Stimulated activated CD4-positive, alpha-beta T cell treated with anti-CD3 and anti-CD28 coated beads, Interleukin-4, amount 100 ng/mL, for 4 hours (primary cell): Measurements from ENCODE around the gene PSAT1.
"Not testable (repeated sequence)": the region's sequence is repeated elsewhere in the genome, so short reads cannot be mapped to it uniquely, and the experiment has no call there.

Experiments
- DNase-seq, 2 experiments: peaks; one replicate each; pipeline ENCODE4 v3.0.0-alpha.2; 2020

PSAT1 gene

DNA sequence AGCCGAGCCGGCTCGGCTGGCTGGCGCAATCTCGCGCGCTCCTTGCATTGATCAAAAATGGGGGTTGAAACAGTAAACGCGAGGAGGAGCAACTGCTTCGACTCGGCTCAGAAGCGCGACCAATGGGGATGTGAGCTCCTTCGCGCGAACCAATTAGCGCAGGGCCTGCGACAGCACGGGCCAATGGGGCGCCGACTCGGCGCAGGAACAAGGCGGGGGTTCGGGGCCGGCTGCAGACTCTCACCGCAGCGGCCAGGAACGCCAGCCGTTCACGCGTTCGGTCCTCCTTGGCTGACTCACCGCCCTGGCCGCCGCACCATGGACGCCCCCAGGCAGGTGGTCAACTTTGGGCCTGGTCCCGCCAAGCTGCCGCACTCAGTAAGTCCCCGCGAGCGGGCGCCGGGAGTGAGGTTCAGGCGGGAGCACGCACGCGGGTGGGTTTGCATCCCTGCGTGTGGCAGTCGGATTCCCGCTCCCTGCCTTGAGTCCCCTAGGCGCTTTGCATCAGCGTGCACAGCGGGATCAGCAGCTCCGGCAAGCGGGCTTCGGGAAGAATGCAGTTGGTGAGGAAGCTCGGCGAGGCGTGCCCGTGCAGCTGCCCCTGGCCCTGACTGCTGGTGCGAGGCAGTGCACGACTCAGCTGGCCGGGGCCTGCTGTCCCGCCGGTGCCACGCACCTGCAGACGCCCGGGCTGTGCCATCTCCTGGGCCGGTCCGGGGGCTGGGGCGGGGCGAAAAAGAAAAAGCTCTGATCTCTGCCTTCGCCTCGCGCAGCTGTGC, at the start of gene PSAT1:
Gene PSAT1, plus strand, starts transcription at position 233 of the 779 bp plus-strand sequence. Its CDS starts 86 bp downstream, at position 319.
- peak; percentile 84 to 92 for DNase-seq

DNA sequence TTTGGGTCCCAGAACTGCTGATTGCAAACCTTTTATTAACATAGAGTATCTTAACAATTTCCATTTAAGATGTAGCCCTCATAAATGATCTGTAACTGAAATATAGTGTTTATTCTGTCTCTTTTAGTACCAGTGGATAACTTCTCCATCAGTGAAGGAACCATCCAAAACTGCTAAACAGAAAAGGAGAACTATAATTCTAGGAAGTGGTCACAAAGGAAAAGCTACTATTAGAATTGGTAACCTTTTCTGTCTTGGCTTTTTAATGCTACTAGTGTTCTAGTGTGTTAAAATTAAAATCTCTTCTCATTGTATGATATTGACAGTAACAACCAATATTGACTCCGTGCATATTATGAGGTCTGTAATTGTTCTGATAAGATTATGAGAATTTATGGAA, 48.3 kb upstream of the PSAT1 start:
- DNase-seq = no peak

DNA sequence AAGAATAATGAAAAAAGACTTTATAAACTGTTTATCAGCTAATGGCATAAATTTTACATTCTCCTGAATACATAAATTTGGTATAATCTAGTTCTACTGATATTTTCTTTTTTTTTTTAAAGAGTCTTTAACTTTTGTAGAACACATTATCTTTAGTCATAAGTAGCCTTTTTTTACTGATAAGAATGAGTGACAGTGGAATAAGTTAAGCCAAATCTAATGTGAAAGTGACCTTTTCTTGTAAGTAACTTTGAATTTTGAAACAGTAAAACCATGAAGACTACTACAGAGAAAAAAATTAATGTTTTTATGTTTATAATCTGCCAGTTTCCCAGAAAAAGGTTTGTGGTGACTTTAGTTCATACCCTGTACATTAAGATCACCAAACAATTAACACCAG, 47.4 kb upstream of the PSAT1 start:
- no peak for DNase-seq

DNA sequence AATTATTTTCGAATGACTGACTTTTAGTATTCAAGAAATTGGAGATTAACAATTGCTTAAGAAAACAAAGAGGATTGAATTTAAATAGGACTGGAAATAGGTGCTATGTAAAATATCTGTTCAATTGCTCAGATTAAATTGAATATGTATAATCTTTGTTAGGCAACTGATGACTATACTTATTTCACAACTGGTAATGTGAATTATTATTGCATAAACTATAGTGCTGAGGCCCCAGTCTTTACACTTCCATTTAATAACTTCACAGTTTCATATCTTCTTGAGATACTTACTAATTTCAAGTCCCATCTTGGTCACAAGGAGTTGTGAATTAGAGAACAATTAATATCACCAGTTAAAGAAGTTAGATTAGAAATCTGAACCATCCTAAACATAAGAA, 44.3 kb upstream of the PSAT1 start:
- no peak for DNase-seq

DNA sequence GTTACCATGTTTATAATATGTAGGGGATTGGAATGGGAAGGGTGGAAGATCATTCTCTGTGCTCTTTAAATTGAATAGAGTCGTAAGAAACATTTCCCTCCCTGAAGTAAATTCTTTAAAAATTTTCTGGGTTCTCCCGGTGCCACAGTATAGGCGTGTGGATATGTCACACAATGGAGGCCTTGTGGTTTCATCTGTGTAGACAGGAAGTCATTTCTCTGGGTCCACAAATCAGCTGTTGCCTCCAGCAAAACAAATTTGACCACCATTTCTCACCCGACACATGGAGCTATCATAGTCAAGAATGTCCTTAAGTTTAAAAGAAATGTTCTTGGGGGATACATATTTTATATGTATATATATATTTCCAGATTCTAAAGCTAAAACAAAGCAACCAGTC, 43.6 kb upstream of the PSAT1 start:
- no peak for DNase-seq

DNA sequence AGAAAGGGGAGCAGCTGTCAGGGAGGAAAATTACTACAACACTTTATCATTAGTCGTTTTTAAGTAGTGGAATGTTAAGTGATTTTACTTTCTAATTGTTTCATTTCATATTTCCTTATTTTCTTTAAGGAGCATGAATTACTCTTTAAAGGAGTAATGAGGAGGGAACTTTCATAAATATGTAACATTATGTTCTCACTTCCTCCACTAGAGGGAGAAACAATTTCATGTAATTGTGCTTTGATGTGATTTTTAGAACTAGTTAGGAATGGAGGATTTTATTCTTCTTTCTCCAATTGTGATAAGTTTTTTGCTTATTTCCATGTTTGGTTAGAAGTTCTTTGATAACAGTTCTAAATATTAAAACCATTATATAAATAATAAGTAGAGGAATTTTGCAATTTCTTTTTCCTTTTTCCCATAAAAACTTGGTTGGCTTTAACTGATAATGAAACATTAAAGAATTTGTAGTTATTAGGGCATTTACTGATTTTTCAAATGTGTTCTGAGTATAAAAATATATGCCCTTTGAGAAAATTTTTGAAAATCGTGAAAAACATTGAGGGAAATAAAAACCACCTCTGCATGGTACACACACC, 35.4 kb upstream of the PSAT1 start:
- no peak for DNase-seq

DNA sequence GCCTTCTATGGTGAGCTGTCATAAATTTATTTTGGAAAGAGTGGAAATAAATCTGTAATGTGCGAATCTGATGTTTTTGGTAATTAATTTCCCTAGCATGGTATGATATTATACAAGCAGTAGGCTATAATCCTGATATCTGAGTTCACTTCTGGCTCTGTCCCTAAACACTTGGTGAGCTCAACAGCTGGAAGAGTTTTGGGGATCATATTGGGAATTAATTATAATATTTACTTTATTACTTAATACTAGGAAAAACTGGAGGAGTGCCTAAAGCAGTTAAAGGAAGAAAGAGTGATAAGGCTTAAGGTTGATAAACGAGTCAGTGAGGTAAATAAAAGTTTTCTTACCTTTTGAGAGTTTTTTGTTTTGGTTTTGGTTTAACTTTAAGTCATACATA, 34.3 kb upstream of the PSAT1 start:
- DNase-seq = no peak

DNA sequence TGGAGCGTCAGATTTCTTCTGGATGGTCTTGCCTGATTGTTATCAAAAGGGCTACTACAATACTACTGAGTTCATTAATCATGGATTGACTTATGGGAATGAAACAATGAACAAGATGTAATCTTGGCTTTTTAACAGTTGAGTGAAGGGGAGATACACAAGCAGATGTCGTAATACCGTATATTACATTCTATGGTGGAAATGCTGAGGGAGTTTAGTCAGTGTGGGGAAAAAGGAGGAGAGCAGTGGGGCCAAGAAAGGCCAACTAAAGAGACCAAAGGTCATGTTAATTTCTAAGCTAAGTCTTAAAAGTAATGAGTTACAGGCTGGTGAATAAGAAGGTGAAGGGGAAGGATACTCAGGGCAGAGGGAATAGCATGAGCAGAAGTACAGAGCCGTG, 29.0 kb upstream of the PSAT1 start:
- no peak for DNase-seq

DNA sequence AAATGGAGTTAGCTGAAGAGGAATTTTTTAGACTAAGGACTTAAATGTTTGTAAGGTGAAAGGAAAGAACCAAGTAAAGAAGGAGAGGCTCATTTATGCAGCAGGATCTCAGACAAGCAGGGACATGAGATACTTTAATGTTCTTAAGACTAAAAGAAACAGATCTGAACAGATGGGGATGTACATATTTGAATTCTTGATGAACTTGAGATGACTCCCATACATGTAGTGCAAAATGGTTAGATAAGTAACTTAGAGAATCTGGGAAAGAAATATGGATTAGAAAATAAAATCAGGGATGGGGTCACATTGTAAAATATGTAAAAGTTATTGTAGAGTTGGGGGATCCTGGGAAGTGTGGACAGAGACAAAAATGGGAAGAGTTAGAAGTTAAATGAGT, 27.1 kb upstream of the PSAT1 start:
- no peak for DNase-seq

DNA sequence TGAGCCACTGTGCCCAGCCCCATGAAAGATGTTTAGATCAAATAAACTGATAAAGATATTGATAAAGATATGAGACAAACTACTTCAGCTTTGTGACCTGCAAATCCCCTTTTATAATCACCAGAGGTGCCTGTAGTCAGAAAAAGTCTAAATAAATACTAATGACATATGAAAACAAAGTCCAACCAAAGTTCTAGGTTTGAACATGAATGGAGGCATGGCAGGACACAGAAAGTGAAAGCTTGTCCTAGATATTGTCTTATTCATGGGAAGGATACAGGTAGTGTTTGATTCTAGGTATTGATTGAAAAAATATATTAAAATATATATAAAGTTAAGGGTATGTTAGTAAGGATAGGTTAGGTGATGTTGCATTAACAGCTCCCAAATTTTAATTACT, 24.6 kb upstream of the PSAT1 start:
- DNase-seq = no peak

DNA sequence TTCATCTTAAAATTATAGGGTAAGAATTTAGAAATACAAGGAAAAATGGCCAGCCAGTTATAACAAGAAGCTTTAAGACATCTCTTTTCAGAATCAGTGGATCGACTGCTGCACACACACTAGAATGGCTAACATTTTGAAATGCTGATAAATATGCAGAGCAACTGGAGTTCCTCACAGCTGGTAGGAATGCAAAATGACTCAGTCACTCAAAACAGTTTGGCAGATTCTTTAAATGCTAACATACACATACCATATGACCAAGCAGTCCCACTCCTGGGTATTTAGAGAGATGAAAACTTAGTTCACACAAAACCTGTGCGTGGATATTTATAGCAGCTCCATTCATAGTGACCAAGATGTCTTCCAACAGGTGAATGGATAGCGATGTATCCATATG, 23.2 kb upstream of the PSAT1 start:
- no peak for DNase-seq

DNA sequence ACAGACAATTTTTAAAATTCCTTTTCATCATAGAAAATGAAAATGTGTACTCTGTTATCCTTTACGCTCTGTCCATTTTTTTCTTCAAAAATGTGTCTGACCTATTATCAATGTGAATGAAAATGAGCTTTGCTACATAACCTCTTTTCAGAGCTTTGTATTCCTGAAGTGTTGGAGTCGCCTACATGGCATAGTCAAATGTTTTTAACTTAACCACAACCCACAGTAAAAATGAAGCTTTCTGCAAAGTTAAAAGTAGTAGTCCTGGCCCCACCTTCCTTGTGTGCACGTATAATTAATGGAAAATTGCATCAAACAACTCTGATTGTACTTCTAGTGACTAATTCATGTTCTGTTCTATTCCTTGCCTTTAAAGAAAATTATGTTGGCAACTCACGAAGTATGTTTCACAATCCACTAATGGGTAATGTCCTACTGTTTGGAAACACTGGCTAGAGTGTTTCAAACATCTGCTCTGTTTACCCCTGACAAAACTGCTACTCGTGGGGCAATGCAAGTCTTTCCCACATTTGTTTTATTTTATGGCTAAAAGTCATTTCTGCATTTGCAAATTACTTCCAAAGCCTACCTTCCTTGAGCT, 18.6 kb upstream of the PSAT1 start:
- DNase-seq = no peak

DNA sequence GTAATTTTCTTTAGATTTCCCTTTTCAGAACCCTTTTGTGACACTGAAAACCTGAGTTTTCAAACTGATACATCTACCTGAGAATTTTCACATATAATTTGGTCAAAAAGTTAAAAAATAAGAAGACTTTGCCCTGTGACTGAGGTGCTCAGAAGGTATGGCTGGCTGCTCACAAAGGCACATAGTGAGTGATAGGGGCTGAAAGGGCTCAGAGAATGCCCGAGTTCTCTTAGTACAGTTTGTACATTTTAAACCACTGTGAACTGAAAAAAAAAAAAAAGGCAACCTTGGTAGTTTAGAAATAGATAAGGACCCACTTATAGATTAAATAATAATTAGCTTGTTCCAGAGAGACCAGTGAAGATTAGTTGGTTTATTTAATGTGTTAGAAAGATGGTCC, 18.1 kb upstream of the PSAT1 start:
- no peak for DNase-seq

DNA sequence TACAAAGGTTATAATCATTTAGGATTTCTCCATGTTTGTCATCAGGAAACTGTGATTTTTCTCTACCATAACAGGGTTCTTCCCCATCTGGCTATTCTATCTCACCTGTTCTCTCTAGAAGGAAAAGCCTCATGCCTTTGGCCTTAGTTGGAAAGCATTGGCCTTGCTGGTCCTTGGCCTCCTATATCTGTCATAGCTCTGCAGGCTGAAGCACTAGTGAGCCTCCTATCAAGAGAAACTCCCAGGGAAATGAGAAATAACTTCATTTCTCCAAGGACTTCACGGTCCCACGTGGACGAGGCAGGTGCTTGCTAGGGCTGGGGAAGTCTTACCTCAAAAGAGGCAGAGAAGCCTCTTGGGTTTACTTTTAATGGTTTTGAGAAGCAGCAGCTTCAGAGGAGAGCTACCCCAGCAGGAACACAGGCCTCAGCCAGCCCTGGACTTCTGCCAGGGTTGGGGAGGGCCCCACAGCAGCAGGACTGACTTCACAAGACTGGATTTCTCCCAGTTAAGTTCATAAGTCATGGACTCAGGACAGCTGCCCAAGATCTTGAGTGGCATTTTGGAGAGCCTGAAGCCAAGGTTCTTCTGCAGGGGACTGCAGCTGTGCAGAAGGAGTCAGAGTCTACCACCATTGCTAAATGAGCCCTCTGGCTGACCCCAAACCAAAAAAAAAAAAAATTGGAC, 15.8 kb upstream of the PSAT1 start:
- DNase-seq = no peak

DNA sequence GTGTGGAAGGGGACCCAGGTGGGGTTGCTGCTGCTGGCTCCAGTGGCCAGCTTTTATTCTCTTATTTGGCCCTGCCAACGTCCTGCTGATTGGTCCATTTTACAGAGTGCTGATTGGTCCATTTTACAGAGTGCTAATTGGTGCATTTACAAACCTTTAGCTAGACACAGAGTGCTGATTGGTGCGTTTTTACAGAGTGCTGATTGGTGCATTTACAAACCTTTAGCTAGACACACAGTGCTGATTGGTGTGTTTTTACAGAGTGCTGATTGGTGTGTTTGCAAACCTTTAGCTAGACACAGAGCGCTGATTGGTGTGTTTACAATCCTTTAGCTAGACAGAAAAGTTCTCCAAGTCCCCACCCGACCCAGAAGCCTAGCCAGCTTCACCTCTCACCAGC, 12.7 kb upstream of the PSAT1 start:
- not testable (repeated sequence) for DNase-seq

DNA sequence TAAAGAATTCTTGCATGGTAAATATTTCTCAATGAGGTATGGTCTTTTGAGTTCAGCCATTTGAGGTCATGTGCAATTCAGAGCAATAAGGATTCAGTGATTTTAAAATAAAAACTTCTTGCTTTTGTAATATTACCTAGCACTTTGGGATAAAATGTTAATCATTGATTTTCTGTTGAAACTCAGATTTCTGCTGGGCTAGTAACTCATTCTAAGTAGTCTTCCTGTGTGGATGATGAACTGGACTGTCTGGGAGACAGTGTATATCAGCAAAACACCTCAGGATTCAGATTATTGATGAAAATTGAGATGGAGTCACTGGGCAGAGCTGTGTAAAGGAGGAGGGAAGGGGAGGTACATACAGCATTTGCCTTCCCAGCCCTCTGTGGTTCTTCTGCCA, 10.8 kb upstream of the PSAT1 start:
- DNase-seq = no peak

DNA sequence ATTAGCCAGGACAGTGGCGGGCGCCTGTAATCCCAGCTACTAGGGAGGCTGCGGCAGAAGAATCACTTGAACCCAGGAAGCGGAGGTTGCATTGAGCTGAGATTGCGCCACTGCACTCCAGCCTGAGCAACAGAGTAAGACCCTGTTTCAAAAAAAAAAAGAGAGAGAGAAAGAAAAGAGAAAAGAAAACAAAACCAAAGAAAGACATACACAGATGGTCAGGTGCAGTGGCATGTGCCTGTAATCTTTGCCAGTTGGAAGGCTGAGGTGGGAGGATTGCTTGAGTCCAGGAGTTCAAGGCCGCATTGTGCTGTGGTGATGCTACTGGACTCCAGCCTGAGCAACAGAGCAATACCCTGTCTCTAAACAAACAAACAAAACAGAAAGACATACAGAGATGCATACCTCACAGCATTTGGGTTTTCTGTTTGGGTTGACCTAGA, 10.0 kb upstream of the PSAT1 start:
- no peak for DNase-seq

DNA sequence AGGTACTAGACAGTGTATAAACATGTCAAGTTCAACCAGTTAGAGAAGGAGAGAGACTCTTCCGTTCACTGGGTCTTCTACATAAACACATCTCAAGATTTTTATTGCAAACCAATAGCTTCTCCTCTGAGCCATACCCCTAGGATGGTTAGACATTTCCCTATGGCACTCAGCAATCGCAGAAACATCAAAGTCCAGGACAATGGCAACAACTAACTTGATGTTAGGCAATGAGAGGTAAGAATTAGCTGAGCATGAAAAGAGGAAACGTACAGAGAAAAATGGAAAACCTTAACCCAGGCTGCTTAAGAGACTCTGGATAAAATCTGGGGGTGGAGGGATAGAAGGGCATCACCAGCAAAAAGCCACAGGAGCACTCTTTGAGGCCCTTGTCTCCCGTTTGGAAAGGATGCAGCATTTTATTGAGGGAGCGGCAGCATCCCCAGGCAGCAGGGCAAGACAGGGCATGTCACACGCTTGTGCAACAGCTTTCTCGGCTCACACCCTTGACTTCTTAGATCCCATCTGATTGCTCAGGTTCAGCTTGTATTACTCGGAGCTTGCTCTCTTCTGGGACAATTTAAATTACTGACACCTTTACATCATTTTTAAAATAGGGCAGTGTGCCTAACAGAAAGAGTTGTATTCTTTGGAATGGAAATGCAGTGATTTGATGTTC, 8.6 kb upstream of the PSAT1 start:
- no peak for DNase-seq

DNA sequence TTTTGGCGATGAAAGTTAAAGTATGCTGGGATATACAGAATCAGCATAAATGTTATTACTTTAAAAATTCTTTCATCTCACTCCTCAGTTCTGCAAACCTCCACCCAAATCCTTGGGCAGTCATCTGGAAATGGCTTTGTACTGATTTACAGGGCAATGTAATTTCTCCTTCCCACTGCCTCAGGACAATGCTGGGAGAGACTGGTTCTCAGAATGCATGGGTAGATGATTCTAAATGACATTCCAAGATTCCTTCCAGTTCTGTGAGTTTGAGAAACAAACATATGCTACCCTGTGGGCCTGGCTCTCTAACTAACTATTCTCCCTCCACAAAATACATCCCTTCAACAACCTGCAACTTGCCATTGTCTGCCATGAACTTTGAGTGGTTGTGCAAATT, 7.5 kb upstream of the PSAT1 start:
- DNase-seq = no peak

DNA sequence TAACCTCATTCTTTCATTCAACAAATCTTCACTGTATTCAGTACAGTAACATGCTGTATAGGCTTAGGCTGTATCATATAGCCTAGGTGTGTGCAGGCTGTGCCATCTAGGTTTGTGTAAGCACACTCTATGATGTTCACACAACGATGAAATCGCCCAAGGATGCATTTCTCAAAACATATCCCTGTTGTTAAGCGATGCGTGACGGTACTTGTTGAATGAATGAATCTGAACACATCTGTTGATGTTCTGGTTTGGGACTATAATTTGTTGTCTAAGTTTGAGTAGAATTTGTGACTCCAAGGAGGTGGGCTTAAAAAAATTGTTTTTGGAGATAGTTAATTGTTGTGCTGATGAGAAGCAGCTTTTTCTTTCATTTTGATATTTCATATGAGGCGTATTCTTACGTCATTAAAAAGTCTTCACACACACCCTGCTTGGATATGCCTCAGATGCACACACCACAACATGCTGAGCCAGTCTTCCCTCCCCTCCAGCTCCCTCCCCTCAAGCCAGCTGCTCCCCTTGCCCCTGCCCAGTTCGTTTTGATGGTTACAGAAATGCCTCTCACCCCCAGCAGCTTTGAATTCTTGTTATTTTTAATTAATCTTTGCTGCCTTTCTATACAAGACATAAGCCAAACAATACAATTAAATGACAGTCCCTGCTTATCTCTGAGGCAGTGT, 5.5 kb upstream of the PSAT1 start:
- DNase-seq = no peak

DNA sequence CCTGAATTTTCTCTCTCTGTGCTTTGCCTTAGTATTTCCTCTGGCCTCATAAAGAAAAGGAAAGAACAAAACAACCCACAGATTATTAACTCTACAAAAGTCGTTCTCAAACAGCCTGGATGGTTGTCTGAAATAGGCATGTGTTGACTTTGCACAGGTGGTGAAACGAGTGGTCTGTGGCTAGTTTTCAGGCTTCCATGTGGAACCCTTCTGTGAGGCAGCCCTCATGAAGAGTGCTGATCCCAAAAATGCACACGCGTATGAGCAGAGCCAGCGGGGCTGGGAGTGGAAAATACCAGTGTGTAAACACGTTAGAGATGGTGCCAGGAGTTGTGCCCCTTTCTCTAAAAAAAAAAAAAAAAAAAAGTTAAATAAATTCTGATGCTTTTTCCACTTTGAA, 4.9 kb upstream of the PSAT1 start:
- no peak for DNase-seq

DNA sequence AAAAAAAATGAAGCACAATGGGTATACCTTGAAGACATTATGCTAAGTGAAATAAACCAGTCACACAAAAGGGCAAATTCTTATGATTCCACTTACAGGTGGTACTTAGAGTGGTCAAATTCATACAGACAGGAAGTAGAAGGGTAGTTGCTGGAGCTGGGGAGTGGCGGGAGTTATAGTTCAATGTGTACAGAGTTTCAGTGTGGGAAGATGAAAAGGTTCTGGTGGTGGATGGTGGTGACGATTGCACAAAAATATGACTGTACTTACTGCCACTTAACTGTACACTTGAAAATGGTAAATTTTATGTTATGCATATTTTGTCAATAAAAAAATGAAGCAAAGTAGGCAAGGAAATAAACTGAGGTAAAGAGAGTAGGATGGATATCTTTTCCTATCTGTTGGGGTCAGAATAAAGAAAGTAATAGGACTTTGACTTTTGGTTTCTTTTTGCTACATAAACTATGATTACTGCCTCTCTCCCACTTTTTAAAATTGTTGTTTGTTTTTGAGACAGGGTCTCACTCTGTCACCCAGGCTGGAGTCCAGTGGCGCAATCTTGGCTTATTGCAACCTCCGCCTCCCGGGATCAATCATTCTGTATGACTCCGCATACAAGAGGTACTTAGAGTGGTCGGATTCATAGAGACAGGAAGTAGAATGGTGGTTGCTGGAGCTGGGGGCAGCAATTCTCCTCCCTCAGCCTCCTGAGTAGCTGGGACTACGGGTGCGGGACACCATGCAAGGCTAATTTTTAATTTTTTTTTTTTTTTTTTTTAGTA, 4.0 kb upstream of the PSAT1 start:
- peak in 1 of 2 experiments; percentile 16 for DNase-seq
